HG03342 (cell line): ENCODE measurements around the gene SLC25A34.

Experiments used
- ATAC-seq: cut with Tn5 transposase; IDR thresholded peaks from one replicate; pipeline ENCODE4 v1.9.1; 2021; ENCODE audit warnings: mild to moderate bottlenecking, moderate library complexity; ENCODE audit not compliant: unreplicated experiment

Gene SLC25A34

DNA sequence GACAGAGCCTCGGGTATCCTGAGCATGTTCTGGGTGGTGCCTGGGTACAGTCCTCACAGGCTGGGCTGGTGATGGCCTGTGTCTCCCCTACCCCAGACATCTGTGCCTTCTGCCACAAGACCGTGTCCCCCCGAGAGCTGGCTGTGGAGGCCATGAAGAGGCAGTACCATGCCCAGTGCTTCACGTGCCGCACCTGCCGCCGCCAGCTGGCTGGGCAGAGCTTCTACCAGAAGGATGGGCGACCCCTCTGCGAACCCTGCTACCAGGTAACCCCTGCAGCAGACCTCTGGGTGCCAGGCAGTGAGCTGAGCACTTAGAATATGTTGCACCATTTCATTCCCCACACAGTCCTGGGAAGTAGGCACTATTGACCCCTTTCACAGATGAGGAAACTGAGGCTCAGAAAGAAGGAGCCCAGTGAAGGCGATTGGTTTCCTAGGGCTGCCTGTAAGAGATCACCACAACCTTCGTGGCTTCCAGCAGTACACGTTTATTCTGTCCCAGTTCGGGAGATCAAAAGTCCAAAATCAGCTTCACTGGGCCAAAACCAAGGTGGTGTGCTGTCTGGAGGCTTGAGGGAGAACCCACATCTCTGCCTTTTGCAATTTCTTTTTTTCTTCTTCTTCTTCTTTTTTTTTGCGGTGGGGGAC is 34.4 kb downstream of the SLC25A34 start:
- ATAC-seq = no peak

DNA sequence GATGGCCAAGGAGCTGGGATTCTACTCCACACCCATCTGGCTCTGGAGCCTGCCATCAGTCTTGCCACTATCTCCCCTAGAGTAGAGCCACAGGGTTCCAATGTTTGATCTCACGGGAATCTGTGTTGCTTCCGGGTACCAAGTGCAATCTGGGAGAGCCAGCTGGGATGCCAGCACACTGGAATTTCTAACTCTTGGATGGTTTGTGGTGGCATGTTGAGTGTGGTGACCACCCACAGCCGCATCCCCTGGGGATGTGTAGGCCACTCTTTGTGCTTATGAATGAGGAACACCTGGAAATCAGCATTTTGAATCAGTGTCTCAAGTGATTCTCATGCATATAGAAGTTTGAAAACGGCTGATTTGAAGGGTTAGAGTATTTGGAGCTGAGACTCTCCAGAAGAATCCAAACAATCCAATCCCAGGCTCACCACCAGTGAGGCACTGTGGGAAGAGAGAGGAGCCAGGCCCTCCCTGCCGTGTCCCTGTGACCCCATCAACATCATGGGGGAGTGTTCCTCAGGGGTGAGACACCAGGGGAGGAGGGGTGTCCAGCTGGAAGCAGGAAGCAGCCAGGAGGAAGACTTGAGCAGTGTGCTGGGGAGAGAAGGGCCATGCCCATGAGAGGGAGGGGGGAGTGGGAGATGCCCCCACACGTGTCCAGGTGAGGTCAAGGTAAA is 35.9 kb downstream of the SLC25A34 start:
- ATAC-seq = no peak

DNA sequence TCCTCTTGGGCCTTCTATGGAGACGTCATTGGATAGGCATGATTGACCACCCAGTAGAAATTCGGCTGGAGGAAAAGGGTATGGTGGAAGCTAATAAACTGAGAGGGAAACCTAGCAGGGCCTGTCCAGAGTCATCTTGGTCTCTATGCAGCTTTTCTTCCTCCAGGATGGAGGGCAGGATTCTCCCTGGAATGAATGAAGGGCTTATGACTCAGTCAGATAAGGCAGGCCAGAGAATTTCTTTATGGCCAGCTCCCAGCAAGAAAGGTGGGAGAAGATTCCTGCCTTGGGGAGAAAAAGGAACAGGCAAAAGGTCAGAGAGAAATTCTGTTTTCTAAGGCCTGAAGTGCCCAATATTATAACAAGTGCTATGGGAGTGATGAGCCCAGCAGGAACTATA is 39.6 kb downstream of the SLC25A34 start:
- no peak for ATAC-seq

DNA sequence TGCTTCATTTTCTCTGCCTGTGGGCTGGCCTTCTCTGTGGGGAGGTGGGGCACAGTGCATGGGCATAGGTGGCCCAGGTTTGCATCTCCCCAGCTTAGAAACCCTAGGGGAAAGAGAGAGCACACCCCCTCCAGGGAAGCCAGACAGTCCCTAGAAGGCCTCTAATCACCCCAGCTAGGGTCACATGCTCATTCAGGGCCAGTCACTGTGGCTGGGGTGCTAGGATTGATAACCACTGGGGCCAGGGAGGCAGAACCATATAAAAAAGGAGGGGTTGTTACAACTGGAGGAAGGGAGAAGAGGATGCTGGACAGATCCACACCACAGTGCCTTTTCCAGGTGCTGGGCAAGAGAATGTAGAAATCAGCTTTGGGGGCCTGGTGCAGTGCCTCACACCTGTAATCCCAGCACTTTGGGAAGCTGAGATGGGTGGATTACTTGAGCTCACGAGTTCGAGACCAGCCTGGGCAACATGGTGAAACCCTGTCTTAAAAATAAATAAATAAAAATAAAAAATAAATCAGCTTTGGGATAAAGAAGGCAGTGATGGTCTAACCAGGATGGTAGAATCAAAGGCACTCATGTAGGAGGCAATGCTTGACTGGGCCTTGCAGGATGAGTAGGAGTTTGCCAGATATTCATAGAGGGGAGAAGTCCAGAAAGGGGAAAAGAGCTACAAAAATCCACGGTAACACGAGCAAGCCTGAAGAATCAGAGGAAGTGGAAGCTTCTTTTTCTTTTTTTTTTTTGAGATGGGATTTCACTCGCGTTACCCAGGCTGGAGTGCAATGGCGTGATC is 42.0 kb downstream of the SLC25A34 start:
- ATAC-seq = no peak

DNA sequence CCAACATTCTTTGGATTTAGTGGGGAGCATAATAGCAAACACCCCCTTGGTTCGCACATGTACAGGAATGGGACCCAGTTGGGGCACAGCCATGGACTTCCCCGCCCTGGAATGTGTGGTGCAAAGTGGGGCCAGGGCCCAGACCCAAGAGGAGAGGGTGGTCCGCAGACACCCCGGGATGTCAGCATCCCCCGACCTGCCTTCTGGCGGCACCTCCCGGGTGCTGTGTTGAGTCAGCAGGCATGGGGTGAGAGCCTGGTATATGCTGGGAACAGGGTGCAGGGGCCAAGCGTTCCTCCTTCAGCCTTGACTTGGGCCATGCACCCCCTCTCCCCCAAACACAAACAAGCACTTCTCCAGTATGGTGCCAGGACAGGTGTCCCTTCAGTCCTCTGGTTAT is 49.6 kb downstream of the SLC25A34 start:
- ATAC-seq = no peak

DNA sequence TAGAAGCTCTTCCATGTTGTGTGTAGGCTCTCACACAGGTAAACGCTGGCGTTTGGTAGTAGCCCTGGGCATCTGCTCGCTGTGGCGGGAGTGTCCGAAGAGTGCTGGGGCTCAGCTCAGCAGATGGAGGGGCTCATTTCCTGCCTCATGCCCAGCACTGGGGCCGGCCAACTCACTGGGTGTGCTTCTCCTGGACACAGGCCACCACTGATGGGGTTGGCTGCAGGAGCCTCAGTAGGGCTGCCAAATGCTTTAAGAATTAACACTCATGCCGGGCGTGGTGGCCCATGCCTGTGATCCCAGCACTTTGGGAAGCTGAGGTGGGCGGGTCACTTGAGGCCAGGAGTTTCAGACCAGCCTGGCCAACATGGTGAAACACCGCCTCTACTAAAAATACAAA is 50.5 kb downstream of the SLC25A34 start:
- no peak for ATAC-seq

DNA sequence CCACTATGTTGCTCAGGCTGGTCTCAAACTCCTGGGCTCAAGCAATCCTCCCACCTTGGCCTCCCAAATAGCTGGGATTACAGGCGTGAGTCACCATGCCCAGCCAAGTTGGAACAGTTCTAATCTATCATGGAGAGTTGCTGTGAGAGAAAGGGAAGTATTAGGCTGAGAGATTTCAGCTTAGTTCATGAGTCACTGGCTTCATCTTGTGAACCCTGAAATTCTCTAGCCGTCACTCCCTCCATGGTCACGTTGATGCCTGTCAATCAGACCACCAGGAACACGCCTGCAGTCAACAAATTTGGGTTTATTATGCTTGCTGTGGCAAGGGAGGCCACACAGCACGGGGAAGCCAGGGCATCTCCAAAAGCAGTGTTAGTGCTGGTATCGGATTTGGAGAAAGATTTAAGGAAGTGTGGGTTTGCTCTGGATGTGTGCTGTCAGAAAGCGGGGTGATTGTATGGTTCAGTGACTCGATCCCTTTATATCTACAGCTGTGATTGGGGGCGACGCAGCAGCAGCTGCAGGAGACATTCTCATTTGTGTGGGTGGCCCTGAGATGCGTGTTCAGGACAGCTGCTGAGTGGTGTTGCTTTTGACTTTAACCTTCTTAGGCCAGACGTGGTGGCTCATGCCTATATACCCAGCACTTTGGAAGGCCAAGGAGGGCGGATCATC is 52.7 kb downstream of the SLC25A34 start:
- ATAC-seq = no peak
